Mesenteric fat pad (tissue), 1 donor: ENCODE measurements around the gene PLEKHO1. TPM values are rescaled to one million over a fixed set of nuclear protein-coding genes. Genes with fewer than 3 reads are reported as not detected.

Experiments used
- DNase-seq: peaks from one replicate; pipeline ENCODE4 v3.0.0-alpha.2; 2020; ENCODE audit warnings: low spot score
- total RNA-seq: library from RNA; stranded (reverse); fragmentation: NEBNext Ultra II Directional; extraction: Animal tissue kit (Norgen Biotek cat#: 25700); gene quantifications from one replicate; pipeline ENCODE4 v1.2.1, GENCODE V29; 2021
- donor health status: DM: yes; HTN: yes; CAD: no.

Gene PLEKHO1
- total RNA-seq, 1 donor from 2014 or later, result 33.1 TPM

DNA sequence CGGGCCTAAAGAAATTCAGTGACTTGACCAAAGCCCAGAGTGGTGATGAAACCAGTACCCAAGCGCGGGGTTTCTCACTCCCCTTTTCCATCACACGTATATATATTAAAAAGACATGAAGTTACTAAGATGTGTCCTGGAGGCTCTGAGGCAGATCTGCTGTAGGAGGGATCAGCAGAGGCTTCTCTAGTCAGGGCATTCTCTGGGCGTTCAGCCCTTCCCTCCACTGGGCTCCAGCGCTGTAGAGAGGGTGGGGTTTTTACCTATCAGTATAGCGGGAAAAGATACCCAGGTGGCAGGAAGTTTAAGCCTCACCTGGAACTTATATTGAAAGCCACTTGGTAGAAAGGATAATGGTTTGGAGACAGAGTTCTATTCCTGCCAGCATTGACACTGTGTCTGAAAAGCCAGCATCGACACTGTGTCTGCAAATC is 862 bp upstream of the PLEKHO1 start:
- no peak for DNase-seq

- no peak for DNase-seq
These were observed 661 bp downstream of the PLEKHO1 start for GRCh38 chr1:150150133-150151021.

- DNase-seq, result no peak
These were observed 1.8 kb downstream of the PLEKHO1 start for GRCh38 chr1:150151291-150152181.

DNA sequence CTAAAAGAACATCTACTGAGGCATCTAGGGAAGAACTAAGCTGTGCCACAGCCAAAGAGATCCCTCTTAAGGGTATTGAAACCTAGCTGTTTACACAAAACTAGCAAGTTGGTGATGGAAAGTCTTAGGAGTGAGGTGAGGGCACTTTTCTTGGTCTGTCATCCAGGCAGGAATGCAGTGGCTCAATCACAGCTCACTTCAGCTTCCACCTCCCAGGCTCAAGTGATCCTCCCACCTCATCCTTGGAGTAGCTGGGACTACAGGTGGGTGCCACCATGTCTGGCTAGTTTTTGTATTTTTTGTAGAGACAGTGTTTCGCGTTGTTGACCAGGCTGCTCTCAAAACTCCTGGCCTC is 2.4 kb downstream of the PLEKHO1 start:
- DNase-seq, result no peak

- no peak for DNase-seq
These were observed 3.2 kb downstream of the PLEKHO1 start for GRCh38 chr1:150152772-150153456.

- no peak for DNase-seq
These were observed 4.4 kb downstream of the PLEKHO1 start for GRCh38 chr1:150154143-150154542.

DNA sequence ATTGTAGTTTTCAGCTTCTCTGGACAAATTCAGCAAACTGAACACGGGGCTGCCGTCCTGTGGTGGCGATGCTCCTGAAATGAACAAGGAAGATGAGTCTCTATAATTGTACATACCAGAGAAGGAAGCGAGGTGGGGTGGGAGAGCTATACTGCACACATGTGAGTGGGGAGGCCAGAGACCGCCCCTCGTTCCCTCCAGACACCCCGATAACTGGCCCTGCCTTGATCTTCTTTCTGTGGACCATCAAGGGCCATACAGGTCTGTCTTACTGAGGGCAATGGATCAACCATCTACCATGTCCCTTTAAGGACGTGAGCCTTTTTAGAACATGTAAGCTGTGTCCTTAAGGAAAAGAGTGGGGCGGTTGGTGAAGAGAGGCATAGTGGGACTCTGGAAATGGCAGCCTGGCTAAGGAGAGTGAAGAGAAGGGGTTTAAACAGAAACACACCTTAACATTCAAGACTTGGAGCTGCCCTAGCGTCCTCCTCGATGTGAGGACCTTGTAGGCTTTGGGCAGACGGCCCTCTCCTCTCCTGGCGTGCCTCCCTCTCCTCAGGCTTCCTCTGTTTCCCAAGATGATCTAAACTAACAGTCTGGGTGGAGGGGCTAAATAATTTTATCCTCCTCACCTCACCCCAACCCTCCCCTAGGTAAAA is 5.8 kb downstream of the PLEKHO1 start:
- DNase-seq, result no peak

- DNase-seq, result peak; percentile 28
These were observed 7.3 kb downstream of the PLEKHO1 start for GRCh38 chr1:150156868-150157603.

DNA sequence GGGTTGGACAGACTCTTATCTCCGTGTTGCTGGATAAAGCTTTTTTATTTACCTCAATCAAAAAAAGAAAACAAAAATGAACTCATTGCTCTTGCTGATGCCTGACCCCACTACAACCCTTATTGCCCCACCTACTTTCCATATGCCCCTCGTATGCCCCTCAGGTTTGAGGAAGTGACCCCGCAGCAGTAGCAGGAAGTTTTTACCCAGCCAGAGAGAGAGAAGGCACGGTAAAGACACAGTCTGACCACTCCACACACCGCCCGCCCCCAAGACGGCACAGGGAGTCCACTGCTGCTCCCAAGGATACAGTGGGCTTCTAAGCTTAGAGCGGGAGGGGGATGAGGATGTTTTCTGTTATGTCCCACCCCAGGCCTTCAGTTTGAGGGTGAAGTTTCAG is 9.8 kb downstream of the PLEKHO1 start:
- DNase-seq, result no peak

DNA sequence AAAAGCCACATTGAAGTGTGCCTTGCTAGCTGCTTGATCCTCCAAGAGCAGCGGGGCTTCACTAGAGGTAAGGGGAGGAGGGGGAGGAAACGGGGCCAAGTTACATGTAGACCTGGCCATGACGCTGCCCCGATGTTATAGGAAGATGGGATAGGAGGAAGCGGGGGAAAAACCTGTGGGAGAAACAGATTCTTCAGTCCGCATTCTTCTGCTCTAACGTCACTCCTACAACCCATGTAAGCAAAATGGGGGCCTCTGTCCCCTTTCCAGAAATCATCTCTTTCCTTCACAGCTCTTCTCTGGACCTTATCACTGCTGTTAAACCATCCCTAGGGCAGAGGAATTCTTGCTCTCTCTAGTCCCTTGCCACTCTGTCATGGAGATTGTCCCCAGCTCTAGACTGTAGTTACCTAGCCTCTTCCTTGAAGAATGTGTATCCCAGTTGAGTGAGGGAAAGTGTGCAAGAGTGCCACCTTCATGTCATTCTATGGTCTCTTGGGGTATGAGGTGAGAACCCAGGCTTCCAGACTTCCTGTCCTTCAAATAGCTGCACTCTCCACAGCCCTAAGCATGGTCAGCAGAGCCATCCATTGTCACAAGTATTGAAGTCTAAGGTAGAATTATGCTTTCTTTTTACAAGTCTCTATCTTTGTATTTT is 11.4 kb downstream of the PLEKHO1 start:
- no peak for DNase-seq

GRCh38 chr1:150161747-150162581 is 12.2 kb downstream of the PLEKHO1 start:
- DNase-seq, result no peak

GRCh38 chr1:150162582-150162861 is 12.8 kb downstream of the PLEKHO1 start:
- no peak for DNase-seq

GRCh38 chr1:150162862-150163706 is 13.4 kb downstream of the PLEKHO1 start:
- peak; percentile 88 for DNase-seq

GRCh38 chr1:150164224-150164623 is 14.5 kb downstream of the PLEKHO1 start:
- DNase-seq, result peak; percentile 80

- DNase-seq, result peak; percentile 35
These were observed 15.1 kb downstream of the PLEKHO1 start for GRCh38 chr1:150164779-150165178.

- no peak for DNase-seq
These were observed 16.2 kb downstream of the PLEKHO1 start for GRCh38 chr1:150165622-150166612.
